Ishikawa (cell line): ENCODE measurements around the gene PID1.

Experiments used
- CEBPB ChIP-seq: IDR thresholded peaks from 2 replicates; pipeline ENCODE4 v1.6.1; 2012
- EGR1 ChIP-seq: IDR thresholded peaks from 2 replicates; pipeline ENCODE4 v1.6.1; 2012
- EP300 ChIP-seq: IDR thresholded peaks from 2 replicates; pipeline ENCODE4 v1.6.1; 2012; ENCODE audit warnings: borderline replicate concordance
- FOXM1 ChIP-seq: IDR thresholded peaks from 2 replicates; pipeline ENCODE4 v1.6.1; 2012; ENCODE audit warnings: low read depth, borderline replicate concordance
- MAX ChIP-seq: IDR thresholded peaks from 2 replicates; pipeline ENCODE4 v1.6.1; 2012
- NFIC ChIP-seq: IDR thresholded peaks from 2 replicates; pipeline ENCODE4 v1.6.1; 2012
- RAD21 ChIP-seq: IDR thresholded peaks from 2 replicates; pipeline ENCODE4 v1.6.1; 2012; ENCODE audit warnings: low read depth
- REST ChIP-seq: IDR thresholded peaks from 2 replicates; pipeline ENCODE4 v1.6.1; 2012; ENCODE audit warnings: low read depth, mild to moderate bottlenecking
- TAF1 ChIP-seq: IDR thresholded peaks from 2 replicates; pipeline ENCODE4 v1.6.1; 2012; ENCODE audit warnings: low read depth, mild to moderate bottlenecking
- TCF12 ChIP-seq: IDR thresholded peaks from 2 replicates; pipeline ENCODE4 v1.6.1; 2012; ENCODE audit warnings: low read depth
- TEAD4 ChIP-seq: IDR thresholded peaks from 2 replicates; pipeline ENCODE4 v1.6.1; 2012
- USF1 ChIP-seq: IDR thresholded peaks from 2 replicates; pipeline ENCODE4 v1.6.1; 2012
- YY1 ChIP-seq: IDR thresholded peaks from 2 replicates; pipeline ENCODE4 v1.6.1; 2012; ENCODE audit warnings: low read depth
- ZBTB7A ChIP-seq: IDR thresholded peaks from 2 replicates; pipeline ENCODE4 v1.6.1; 2012; ENCODE audit warnings: low read depth

GRCh38 chr2:229044581-229044980, 226.5 kb downstream of the PID1 start:
- no peak for TF ChIP-seq EP300
- no peak for TF ChIP-seq ZBTB7A
- TF ChIP-seq NFIC, result no peak
- no peak for TF ChIP-seq REST
- no peak for TF ChIP-seq YY1
- TF ChIP-seq CEBPB, result no peak
- TF ChIP-seq RAD21, result no peak
- TF ChIP-seq EGR1, result no peak
- no peak for TF ChIP-seq USF1
- no peak for TF ChIP-seq TAF1
- no peak for TF ChIP-seq TEAD4
- no peak for TF ChIP-seq FOXM1
- TF ChIP-seq TCF12, result no peak
- no peak for TF ChIP-seq MAX
